Astrocyte (in vitro differentiated cells and primary cell): ENCODE results near the gene PTPRN2. TPM values are rescaled to one million over a fixed set of nuclear protein-coding genes. Genes with fewer than 3 reads are reported as not detected.

Experiments used
- DNase-seq: peaks from one replicate; pipeline ENCODE4 v3.0.0-alpha.2; 2010; ENCODE audit warnings: low read depth
- FAIRE-seq: peaks from 2 replicates; lab custom pipeline; 2011; peaks lifted over from hg19 to GRCh38; lab: Jason Lieb, UNC
- H2AFZ ChIP-seq: 2 replicates; pipeline ENCODE4 v1.6.0; 2012; ENCODE audit warnings: low read depth, low read length, inconsistent platforms
- H3K27ac ChIP-seq: 2 replicates; pipeline ENCODE4 v1.5.1; 2011; ENCODE audit warnings: low read depth, low read length, inconsistent platforms
- H3K27me3 ChIP-seq: 2 replicates; pipeline ENCODE4 v1.6.0; 2011; ENCODE audit warnings: low read length, inconsistent platforms; ENCODE audit not compliant: insufficient read depth
- H3K36me3 ChIP-seq: 2 replicates; pipeline ENCODE4 v1.5.1; 2011; ENCODE audit warnings: low read length, inconsistent platforms; ENCODE audit not compliant: insufficient read depth
- H3K4me1 ChIP-seq: 2 replicates; pipeline ENCODE4 v1.5.1; 2011; ENCODE audit warnings: low read length, inconsistent platforms; ENCODE audit not compliant: insufficient read depth
- H3K4me2 ChIP-seq: 2 replicates; pipeline ENCODE4 v1.6.0; 2012; ENCODE audit warnings: low read length, inconsistent platforms
- H3K4me3 ChIP-seq: 2 replicates; pipeline ENCODE4 v1.5.1; 2011; ENCODE audit warnings: low read depth, mild to moderate bottlenecking, low read length, inconsistent platforms; ENCODE audit not compliant: insufficient read depth
- H3K79me2 ChIP-seq: 2 replicates; pipeline ENCODE4 v1.6.0; 2012; ENCODE audit warnings: mild to moderate bottlenecking, low read length, inconsistent platforms; ENCODE audit not compliant: insufficient read depth
- H3K9ac ChIP-seq: 2 replicates; pipeline ENCODE4 v1.6.0; 2012; ENCODE audit warnings: mild to moderate bottlenecking, low read length, inconsistent platforms
- H3K9me3 ChIP-seq: 2 replicates; pipeline ENCODE4 v1.5.1; 2012; ENCODE audit warnings: low read depth, mild to moderate bottlenecking, low read length, inconsistent platforms; ENCODE audit not compliant: insufficient read depth
- H4K20me1 ChIP-seq: 2 replicates; pipeline ENCODE4 v1.6.0; 2012; ENCODE audit warnings: low read length, inconsistent platforms; ENCODE audit not compliant: insufficient read depth
- H3K27ac Mint-ChIP-seq: one replicate; pipeline ENCODE4 v1.8.0; 2021; ENCODE audit warnings: mild to moderate bottlenecking, mixed read lengths; ENCODE audit not compliant: unreplicated experiment
- H3K27me3 Mint-ChIP-seq: one replicate; pipeline ENCODE4 v1.8.0; 2021; ENCODE audit warnings: low read depth, mixed read lengths; ENCODE audit not compliant: unreplicated experiment
- H3K36me3 Mint-ChIP-seq: one replicate; pipeline ENCODE4 v1.8.0; 2021; ENCODE audit warnings: low read depth, mixed read lengths; ENCODE audit not compliant: unreplicated experiment
- H3K4me1 Mint-ChIP-seq: one replicate; pipeline ENCODE4 v1.8.0; 2021; ENCODE audit warnings: low read depth, mixed read lengths; ENCODE audit not compliant: unreplicated experiment
- H3K4me3 Mint-ChIP-seq: one replicate; pipeline ENCODE4 v1.8.0; 2021; ENCODE audit warnings: mild to moderate bottlenecking, moderate library complexity, mixed read lengths; ENCODE audit not compliant: unreplicated experiment
- H3K9me3 Mint-ChIP-seq: one replicate; pipeline ENCODE4 v1.8.0; 2021; ENCODE audit warnings: mild to moderate bottlenecking, mixed read lengths; ENCODE audit not compliant: unreplicated experiment
- CTCF ChIP-seq: IDR thresholded peaks from 2 replicates; pipeline ENCODE4 v1.5.1; 2011; ENCODE audit warnings: low read depth, mild to moderate bottlenecking, inconsistent platforms, low read length, moderate library complexity; ENCODE audit not compliant: insufficient read depth
- EZH2 ChIP-seq: IDR thresholded peaks from 2 replicates; pipeline ENCODE4 v1.6.1; 2012; ENCODE audit warnings: mild to moderate bottlenecking, low read length, inconsistent platforms; ENCODE audit not compliant: insufficient read depth
- total RNA-seq: library from RNA; stranded (reverse); gene quantifications from 2 replicates; pipeline ENCODE4 v1.2.1, GENCODE V29; 2021

The PTPRN2 gene
- total RNA-seq, 1 donor from 2014 or later, result 0.09 TPM

GRCh38 chr7:158473221-158473620 lies 114.4 kb downstream of the PTPRN2 start:
- no peaks in the 10 kb centered on the region for H3K36me3 Mint-ChIP-seq
- Histone ChIP-seq H3K4me3 (no peak overlapping the region), H3K9ac (no peak overlapping the region), H4K20me1 (no peaks in the 10 kb centered on the region), H3K27ac (no peak overlapping the region), H3K79me2 (no peaks in the 10 kb centered on the region), H3K36me3 (no peaks in the 10 kb centered on the region), H3K4me1 (no peaks in the 10 kb centered on the region), H3K9me3 (peaks cover 5% of the 10 kb centered on the region), H3K4me2 (no peak overlapping the region), H2AFZ (no peak overlapping the region), H3K27me3 (no peaks in the 10 kb centered on the region)
- no peak overlapping the region for H3K27ac Mint-ChIP-seq
- FAIRE-seq (no peak), DNase-seq (no peak)
- no peak for TF ChIP-seq CTCF
- no peak for TF ChIP-seq EZH2
- peaks cover 4% of the 10 kb centered on the region for H3K9me3 Mint-ChIP-seq
- H3K4me3 Mint-ChIP-seq, result no peak overlapping the region
- H3K27me3 Mint-ChIP-seq, result no peaks in the 10 kb centered on the region
- peaks cover 2% of the 10 kb centered on the region for H3K4me1 Mint-ChIP-seq

- DNase-seq (no peak), FAIRE-seq (no peak)
- Histone ChIP-seq H3K9ac (no peak overlapping the region), H3K4me1 (no peaks in the 10 kb centered on the region), H3K27ac (no peak overlapping the region), H4K20me1 (no peaks in the 10 kb centered on the region), H2AFZ (no peak overlapping the region), H3K9me3 (peaks cover 5% of the 10 kb centered on the region), H3K79me2 (no peaks in the 10 kb centered on the region), H3K4me2 (no peak overlapping the region), H3K4me3 (no peak overlapping the region), H3K27me3 (no peaks in the 10 kb centered on the region), H3K36me3 (no peaks in the 10 kb centered on the region)
- Mint-ChIP-seq H3K4me3 (no peak overlapping the region), H3K4me1 (peaks cover 2% of the 10 kb centered on the region), H3K27me3 (no peaks in the 10 kb centered on the region), H3K27ac (no peak overlapping the region), H3K36me3 (no peaks in the 10 kb centered on the region), H3K9me3 (peaks cover 4% of the 10 kb centered on the region)
- TF ChIP-seq EZH2, result no peak
- TF ChIP-seq CTCF, result no peak
Measured at GRCh38 chr7:158472596-158472995, 115.0 kb downstream of the PTPRN2 start.

- Histone ChIP-seq H2AFZ (no peak overlapping the region), H3K9ac (no peak overlapping the region), H3K36me3 (no peaks in the 10 kb centered on the region), H3K79me2 (no peaks in the 10 kb centered on the region), H4K20me1 (no peaks in the 10 kb centered on the region), H3K27me3 (no peaks in the 10 kb centered on the region), H3K4me1 (no peaks in the 10 kb centered on the region), H3K4me3 (no peak overlapping the region), H3K4me2 (no peak overlapping the region), H3K9me3 (peaks cover 5% of the 10 kb centered on the region), H3K27ac (no peak overlapping the region)
- no peak overlapping the region for H3K4me3 Mint-ChIP-seq
- TF ChIP-seq CTCF (no peak), EZH2 (no peak)
- no peaks in the 10 kb centered on the region for H3K36me3 Mint-ChIP-seq
- FAIRE-seq (no peak), DNase-seq (no peak)
- H3K4me1 Mint-ChIP-seq, result peaks cover 2% of the 10 kb centered on the region
- H3K27ac Mint-ChIP-seq, result no peak overlapping the region
- H3K27me3 Mint-ChIP-seq, result no peaks in the 10 kb centered on the region
- H3K9me3 Mint-ChIP-seq, result peaks cover 4% of the 10 kb centered on the region
Measured at GRCh38 chr7:158471716-158472115, 115.9 kb downstream of the PTPRN2 start.
